Neural crest cell (in vitro differentiated cells): ENCODE measurements around the gene BCAR1. TPM values are rescaled to one million over a fixed set of nuclear protein-coding genes. Genes with fewer than 3 reads are reported as not detected.

Experiments used
- DNase-seq: peaks from one replicate; pipeline ENCODE4 v3.0.0; 2021; ENCODE audit warnings: low read depth, mixed read lengths, low spot score
- H3K27ac Mint-ChIP-seq: one replicate; pipeline ENCODE4 v1.8.0; 2021; ENCODE audit warnings: mild to moderate bottlenecking, mixed read lengths; ENCODE audit not compliant: unreplicated experiment
- H3K27me3 Mint-ChIP-seq: 2 replicates; pipeline ENCODE4 v1.8.0; 2021; ENCODE audit warnings: low read depth, mild to moderate bottlenecking, mixed read lengths
- H3K36me3 Mint-ChIP-seq: 2 replicates; pipeline ENCODE4 v1.8.0; 2021; ENCODE audit warnings: low read depth, mild to moderate bottlenecking, mixed read lengths
- H3K4me1 Mint-ChIP-seq: 2 replicates; pipeline ENCODE4 v1.8.0; 2021; ENCODE audit warnings: mixed read lengths
- H3K4me3 Mint-ChIP-seq: one replicate; pipeline ENCODE4 v1.8.0; 2021; ENCODE audit warnings: mild to moderate bottlenecking, mixed read lengths
- H3K9me3 Mint-ChIP-seq: 2 replicates; pipeline ENCODE4 v1.8.0; 2021; ENCODE audit warnings: mixed read lengths
- CTCF ChIP-seq: fragments of 200-600 bp; sonication (generic); conservative IDR thresholded peaks from 2 replicates; pipeline ENCODE4 v1.5.0; 2021; ENCODE audit warnings: antibody characterized with exemption, mild to moderate bottlenecking
- total RNA-seq: library from RNA; stranded (reverse); gene quantifications from 2 replicates; pipeline ENCODE4 v1.2.1, GENCODE V29; 2021

Gene BCAR1
- total RNA-seq, 1 donor from 2014 or later: 63.8 TPM

- peaks cover 3% of the 10 kb centered on the region for H3K27me3 Mint-ChIP-seq
- no peak overlapping the region for H3K4me3 Mint-ChIP-seq
- no peaks in the 10 kb centered on the region for H3K36me3 Mint-ChIP-seq
- no peak overlapping the region for H3K27ac Mint-ChIP-seq
- TF ChIP-seq CTCF: no peak
- peaks cover 4% of the 10 kb centered on the region for H3K9me3 Mint-ChIP-seq
- no peaks in the 10 kb centered on the region for H3K4me1 Mint-ChIP-seq
- DNase-seq: no peak
Measured at GRCh38 chr16:75192606-75193264, 58.7 kb downstream of the BCAR1 start.

- no peak for TF ChIP-seq CTCF
- Mint-ChIP-seq H3K4me1 (no peaks in the 10 kb centered on the region), H3K9me3 (peaks cover 16% of the 10 kb centered on the region), H3K27me3 (peaks cover 3% of the 10 kb centered on the region), H3K4me3 (no peak overlapping the region), H3K27ac (no peak overlapping the region), H3K36me3 (peaks cover 2% of the 10 kb centered on the region)
- no peak for DNase-seq
Measured at GRCh38 chr16:75189638-75190245, 61.7 kb downstream of the BCAR1 start.

- H3K27ac Mint-ChIP-seq: no peak overlapping the region
Measured at GRCh38 chr16:75188832-75189477, 62.5 kb downstream of the BCAR1 start.

GRCh38 chr16:75181630-75182029 lies 69.8 kb downstream of the BCAR1 start:
- Mint-ChIP-seq H3K27me3 (no peaks in the 10 kb centered on the region), H3K4me3 (no peak overlapping the region), H3K9me3 (peaks cover 36% of the 10 kb centered on the region), H3K27ac (no peak overlapping the region), H3K36me3 (peaks cover 13% of the 10 kb centered on the region), H3K4me1 (no peaks in the 10 kb centered on the region)
- DNase-seq: no peak
- TF ChIP-seq CTCF: no peak

More at GRCh38 chr16:75188832-75189477, 62.5 kb downstream of the BCAR1 start:
- Mint-ChIP-seq H3K4me1 (no peaks in the 10 kb centered on the region), H3K36me3 (peaks cover 2% of the 10 kb centered on the region), H3K4me3 (no peak overlapping the region), H3K9me3 (peaks cover 18% of the 10 kb centered on the region), H3K27me3 (peaks cover 3% of the 10 kb centered on the region)
- no peak for TF ChIP-seq CTCF
- DNase-seq: no peak

- no peaks in the 10 kb centered on the region for H3K4me1 Mint-ChIP-seq
- peaks cover 34% of the 10 kb centered on the region for H3K9me3 Mint-ChIP-seq
- no peak for TF ChIP-seq CTCF
- H3K36me3 Mint-ChIP-seq: peaks cover 18% of the 10 kb centered on the region
- H3K27me3 Mint-ChIP-seq: no peaks in the 10 kb centered on the region
- H3K27ac Mint-ChIP-seq: no peak overlapping the region
- DNase-seq: no peak
- no peak overlapping the region for H3K4me3 Mint-ChIP-seq
Measured at GRCh38 chr16:75179208-75179607, 72.2 kb downstream of the BCAR1 start.

Other genes with a start within 250 kb of the BCAR1 start
- 0.56 TPM in 1 of 2 replicates, not detected in the other for gene LDHD, start 134.8 kb downstream of the BCAR1 start, total RNA-seq
- 22.9 and 26.7 TPM in 2 replicates for gene ZFP1, start 103.1 kb downstream of the BCAR1 start, total RNA-seq
- not detected in 2 replicates for gene CTRB2, start 44.5 kb downstream of the BCAR1 start, total RNA-seq
- gene CTRB1, start 32.6 kb downstream of the BCAR1 start, total RNA-seq: not detected in 2 replicates
- gene CFDP1, start 181.9 kb upstream of the BCAR1 start, total RNA-seq: 99.8 and 103 TPM in 2 replicates
- gene TMEM170A, start 213.1 kb upstream of the BCAR1 start, total RNA-seq: 50.5 and 56.4 TPM in 2 replicates
- gene CHST6, start 243.8 kb upstream of the BCAR1 start, total RNA-seq: 22.4 and 23.1 TPM in 2 replicates